T-helper 2 cell treated with Interferon-gamma antibody and Interleukin-4, amounts not matched to agents 5 μg/mL and 100 μg/mL, for 36 hours (primary cell): ENCODE measurements around the gene SMAD6.
A peak's percentile ranks its signal among the peaks of the same experiment; 100 is the strongest.

ENCODE experiments used
- DNase-seq: peaks from one replicate; pipeline ENCODE4 v3.0.0; 2021; ENCODE audit warnings: low spot score
- H3K27ac Mint-ChIP-seq: one replicate; pipeline ENCODE4 v1.8.0; 2021; ENCODE audit warnings: mild to moderate bottlenecking, mixed read lengths
- H3K27me3 Mint-ChIP-seq: one replicate; pipeline ENCODE4 v1.8.0; 2021; ENCODE audit warnings: low read depth, mixed read lengths
- H3K36me3 Mint-ChIP-seq: one replicate; pipeline ENCODE4 v1.8.0; 2021; ENCODE audit warnings: low read depth, mixed read lengths
- H3K4me1 Mint-ChIP-seq: one replicate; pipeline ENCODE4 v1.8.0; 2021; ENCODE audit warnings: low read depth, mixed read lengths
- H3K4me3 Mint-ChIP-seq: one replicate; pipeline ENCODE4 v1.8.0; 2022; ENCODE audit warnings: mild to moderate bottlenecking, moderate library complexity, mixed read lengths
- H3K9me3 Mint-ChIP-seq: one replicate; pipeline ENCODE4 v1.8.0; 2021; ENCODE audit warnings: mixed read lengths

The SMAD6 gene

DNA sequence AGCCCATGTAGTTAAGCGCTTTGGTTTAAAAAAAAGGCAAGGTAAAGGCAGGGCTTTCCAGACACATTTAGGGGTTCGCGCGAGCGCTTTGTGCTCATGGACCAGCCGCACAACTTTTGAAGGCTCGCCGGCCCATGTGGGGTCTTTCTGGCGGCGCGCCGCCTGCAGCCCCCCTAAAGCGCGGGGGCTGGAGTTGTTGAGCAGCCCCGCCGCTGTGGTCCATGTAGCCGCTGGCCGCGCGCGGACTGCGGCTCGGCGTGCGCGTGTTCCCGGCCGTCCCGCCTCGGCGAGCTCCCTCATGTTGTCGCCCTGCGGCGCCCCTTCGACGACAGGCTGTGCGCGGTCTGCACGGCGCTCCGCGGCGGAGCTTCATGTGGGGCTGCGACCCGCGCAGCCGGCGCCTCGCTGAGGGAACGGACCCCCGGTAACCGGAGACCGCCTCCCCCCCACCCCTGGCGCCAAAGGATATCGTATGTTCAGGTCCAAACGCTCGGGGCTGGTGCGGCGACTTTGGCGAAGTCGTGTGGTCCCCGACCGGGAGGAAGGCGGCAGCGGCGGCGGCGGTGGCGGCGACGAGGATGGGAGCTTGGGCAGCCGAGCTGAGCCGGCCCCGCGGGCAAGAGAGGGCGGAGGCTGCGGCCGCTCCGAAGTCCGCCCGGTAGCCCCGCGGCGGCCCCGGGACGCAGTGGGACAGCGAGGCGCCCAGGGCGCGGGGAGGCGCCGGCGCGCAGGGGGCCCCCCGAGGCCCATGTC lies 927 bp downstream of the SMAD6 start:
- peaks cover 25% of the 10 kb centered on the region for H3K27me3 Mint-ChIP-seq
- no peak for DNase-seq
- peak overlapping the region; percentile 88 for H3K4me3 Mint-ChIP-seq
- H3K4me1 Mint-ChIP-seq = peaks cover 15% of the 10 kb centered on the region
- H3K9me3 Mint-ChIP-seq = no peaks in the 10 kb centered on the region
- no peak overlapping the region for H3K27ac Mint-ChIP-seq
- H3K36me3 Mint-ChIP-seq = no peaks in the 10 kb centered on the region

DNA sequence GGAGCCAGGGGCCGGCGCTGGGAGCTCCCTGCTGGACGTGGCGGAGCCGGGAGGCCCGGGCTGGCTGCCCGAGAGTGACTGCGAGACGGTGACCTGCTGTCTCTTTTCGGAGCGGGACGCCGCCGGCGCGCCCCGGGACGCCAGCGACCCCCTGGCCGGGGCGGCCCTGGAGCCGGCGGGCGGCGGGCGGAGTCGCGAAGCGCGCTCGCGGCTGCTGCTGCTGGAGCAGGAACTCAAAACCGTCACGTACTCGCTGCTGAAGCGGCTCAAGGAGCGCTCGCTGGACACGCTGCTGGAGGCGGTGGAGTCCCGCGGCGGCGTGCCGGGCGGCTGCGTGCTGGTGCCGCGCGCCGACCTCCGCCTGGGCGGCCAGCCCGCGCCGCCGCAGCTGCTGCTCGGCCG lies 1.5 kb downstream of the SMAD6 start:
- DNase-seq = peak; percentile 29
- H3K4me1 Mint-ChIP-seq = peaks cover 15% of the 10 kb centered on the region
- no peaks in the 10 kb centered on the region for H3K9me3 Mint-ChIP-seq
- H3K36me3 Mint-ChIP-seq = no peaks in the 10 kb centered on the region
- H3K27me3 Mint-ChIP-seq = peaks cover 27% of the 10 kb centered on the region
- H3K4me3 Mint-ChIP-seq = no peak overlapping the region
- no peak overlapping the region for H3K27ac Mint-ChIP-seq

- no peaks in the 10 kb centered on the region for H3K9me3 Mint-ChIP-seq
- peak overlapping the region; percentile 71 for H3K4me3 Mint-ChIP-seq
- no peaks in the 10 kb centered on the region for H3K36me3 Mint-ChIP-seq
- H3K27me3 Mint-ChIP-seq = peaks cover 27% of the 10 kb centered on the region
- H3K27ac Mint-ChIP-seq = no peak overlapping the region
- peaks cover 15% of the 10 kb centered on the region for H3K4me1 Mint-ChIP-seq
- no peak for DNase-seq
Observed at GRCh38 chr15:66704019-66704802, 2.2 kb downstream of the SMAD6 start.

GRCh38 chr15:66704803-66705153 lies 2.7 kb downstream of the SMAD6 start:
- peak overlapping the region; percentile 15 for H3K4me3 Mint-ChIP-seq

DNA sequence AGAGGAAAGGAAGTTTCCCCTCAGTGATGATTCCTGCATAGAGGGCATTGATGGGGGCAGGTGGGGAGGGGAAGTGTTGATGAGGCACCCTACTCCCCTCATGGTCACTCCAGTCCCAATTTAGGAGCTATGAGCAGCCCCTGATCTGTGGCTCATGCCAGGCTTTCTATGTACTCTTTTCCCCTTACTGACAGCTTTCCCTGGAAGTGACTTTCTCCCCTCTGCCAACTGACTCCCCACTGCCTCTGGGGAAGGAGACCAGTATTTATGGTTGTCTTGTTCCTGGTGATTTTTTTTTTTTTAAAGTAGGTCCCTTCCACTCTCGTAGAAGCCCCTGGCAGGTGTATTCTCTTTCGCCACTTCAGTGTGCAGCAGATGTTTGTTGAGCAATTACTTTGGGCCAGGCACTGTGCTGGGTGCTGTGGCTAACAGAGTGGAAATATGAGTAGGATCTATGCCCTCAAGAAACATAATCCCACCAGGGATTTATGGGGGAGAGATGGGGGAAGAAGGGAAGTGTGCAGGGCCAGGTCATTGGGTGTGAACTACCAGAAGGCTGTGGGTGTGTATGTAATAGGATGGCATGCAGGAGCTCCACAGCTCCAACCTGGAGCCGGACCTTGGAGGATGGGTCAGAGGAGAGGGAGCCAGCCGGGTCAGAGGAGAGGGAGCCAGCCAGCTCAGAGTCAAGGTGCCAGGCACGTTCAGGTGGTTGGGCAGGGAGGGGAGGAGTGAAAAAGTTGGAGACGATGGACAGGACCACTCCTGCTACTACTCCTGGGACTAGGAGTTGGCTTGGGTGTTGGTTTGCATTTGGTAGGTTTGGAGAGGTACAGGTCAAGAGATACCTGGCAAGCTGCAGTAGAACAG lies 3.5 kb downstream of the SMAD6 start:
- Mint-ChIP-seq H3K9me3 (no peaks in the 10 kb centered on the region), H3K4me3 (no peak overlapping the region), H3K27me3 (peaks cover 28% of the 10 kb centered on the region), H3K4me1 (peaks cover 11% of the 10 kb centered on the region), H3K36me3 (no peaks in the 10 kb centered on the region), H3K27ac (no peak overlapping the region)
- no peak for DNase-seq

More at GRCh38 chr15:66704803-66705153, 2.7 kb downstream of the SMAD6 start:
- Mint-ChIP-seq H3K36me3 (no peaks in the 10 kb centered on the region), H3K9me3 (no peaks in the 10 kb centered on the region), H3K27me3 (peaks cover 27% of the 10 kb centered on the region), H3K27ac (no peak overlapping the region), H3K4me1 (peaks cover 15% of the 10 kb centered on the region)
- DNase-seq = no peak

DNA sequence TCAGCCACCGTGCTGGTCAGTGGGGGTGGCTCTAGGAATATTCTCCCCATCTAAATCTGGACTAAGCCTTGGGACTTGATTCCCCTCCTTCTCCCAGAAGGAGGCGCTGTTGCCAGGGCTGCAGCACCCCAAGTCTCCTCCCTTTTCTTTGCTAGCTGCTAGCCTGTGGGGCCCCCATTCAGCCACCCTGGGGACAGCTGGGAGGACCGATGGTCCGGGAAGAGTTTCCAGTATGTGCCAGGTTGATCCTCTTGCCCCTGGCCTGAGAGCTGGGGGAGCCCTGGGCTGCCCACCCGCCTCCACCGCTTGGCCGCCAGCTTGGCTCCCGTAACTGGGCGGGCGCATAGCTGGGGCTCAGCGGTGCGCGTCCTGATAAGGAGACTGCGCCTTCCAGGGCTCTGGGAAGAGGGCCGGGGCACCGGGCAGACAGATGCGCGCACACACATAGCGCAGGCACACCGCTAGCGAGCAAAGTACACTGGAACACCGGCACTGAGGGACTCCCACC lies 4.2 kb downstream of the SMAD6 start:
- H3K27ac Mint-ChIP-seq = no peak overlapping the region
- H3K9me3 Mint-ChIP-seq = no peaks in the 10 kb centered on the region
- DNase-seq = no peak
- H3K36me3 Mint-ChIP-seq = no peaks in the 10 kb centered on the region
- peaks cover 28% of the 10 kb centered on the region for H3K27me3 Mint-ChIP-seq
- H3K4me1 Mint-ChIP-seq = peaks cover 9% of the 10 kb centered on the region
- no peak overlapping the region for H3K4me3 Mint-ChIP-seq

- no peaks in the 10 kb centered on the region for H3K36me3 Mint-ChIP-seq
- DNase-seq = no peak
- no peaks in the 10 kb centered on the region for H3K9me3 Mint-ChIP-seq
- H3K27ac Mint-ChIP-seq = no peak overlapping the region
- peaks cover 5% of the 10 kb centered on the region for H3K4me1 Mint-ChIP-seq
- peaks cover 28% of the 10 kb centered on the region for H3K27me3 Mint-ChIP-seq
- H3K4me3 Mint-ChIP-seq = no peak overlapping the region
Observed at GRCh38 chr15:66706840-66707239, 4.8 kb downstream of the SMAD6 start.

DNA sequence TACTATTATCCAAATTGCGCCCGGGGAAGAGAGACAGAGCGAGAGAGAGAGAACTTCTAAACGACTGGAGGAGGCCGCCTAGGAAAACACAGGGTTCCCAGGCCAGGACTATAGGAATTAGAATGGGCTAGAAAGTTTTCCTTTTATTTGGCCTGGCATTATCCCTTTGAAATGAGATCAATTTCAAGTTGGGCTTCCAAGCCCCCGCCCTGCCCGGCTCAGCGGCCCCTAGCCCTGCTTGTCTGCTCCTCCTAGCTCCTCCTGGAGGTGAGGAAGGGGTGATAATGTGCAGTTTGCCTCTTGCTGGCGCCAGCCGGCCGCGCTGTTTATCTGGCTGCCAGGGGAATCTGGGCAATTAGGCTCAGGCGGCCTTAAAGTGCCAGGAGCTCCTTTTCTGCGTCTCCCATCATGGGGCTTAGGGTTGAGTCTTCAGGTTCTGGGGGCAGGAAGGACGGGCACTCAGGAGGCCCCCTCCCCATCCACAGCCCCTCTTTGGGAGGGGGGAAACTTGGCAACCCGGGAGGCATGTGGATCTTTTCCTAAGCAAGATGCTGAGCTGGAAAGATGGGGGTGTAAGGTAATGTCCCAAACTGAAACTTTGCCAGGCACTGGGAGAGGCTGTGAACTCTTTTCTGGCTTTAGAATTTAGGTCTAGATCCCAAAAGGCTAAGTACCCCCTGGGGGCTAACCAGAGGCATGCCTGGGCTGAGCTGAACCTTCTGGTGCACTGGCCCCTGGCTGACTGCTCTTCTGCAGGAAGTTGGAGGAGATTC lies 5.5 kb downstream of the SMAD6 start:
- Mint-ChIP-seq H3K27me3 (peaks cover 24% of the 10 kb centered on the region), H3K27ac (no peak overlapping the region), H3K36me3 (no peaks in the 10 kb centered on the region), H3K4me3 (no peak overlapping the region), H3K4me1 (peaks cover 3% of the 10 kb centered on the region), H3K9me3 (no peaks in the 10 kb centered on the region)
- no peak for DNase-seq

- Mint-ChIP-seq H3K4me3 (no peak overlapping the region), H3K9me3 (no peaks in the 10 kb centered on the region), H3K27ac (no peak overlapping the region), H3K27me3 (peaks cover 23% of the 10 kb centered on the region), H3K36me3 (no peaks in the 10 kb centered on the region), H3K4me1 (peaks cover 3% of the 10 kb centered on the region)
- DNase-seq = no peak
Observed at GRCh38 chr15:66708389-66708788, 6.4 kb downstream of the SMAD6 start.

- no peaks in the 10 kb centered on the region for H3K4me1 Mint-ChIP-seq
Observed at GRCh38 chr15:66709884-66710283, 7.8 kb downstream of the SMAD6 start.

GRCh38 chr15:66711260-66711659 lies 9.2 kb downstream of the SMAD6 start:
- H3K4me3 Mint-ChIP-seq = no peak overlapping the region
- H3K36me3 Mint-ChIP-seq = no peaks in the 10 kb centered on the region
- no peaks in the 10 kb centered on the region for H3K4me1 Mint-ChIP-seq
- H3K9me3 Mint-ChIP-seq = no peaks in the 10 kb centered on the region
- H3K27me3 Mint-ChIP-seq = peaks cover 4% of the 10 kb centered on the region
- no peak for DNase-seq
- no peak overlapping the region for H3K27ac Mint-ChIP-seq

More at GRCh38 chr15:66709884-66710283, 7.8 kb downstream of the SMAD6 start:
- no peak overlapping the region for H3K27ac Mint-ChIP-seq
- H3K4me3 Mint-ChIP-seq = no peak overlapping the region
- no peak for DNase-seq
- no peaks in the 10 kb centered on the region for H3K9me3 Mint-ChIP-seq
- H3K36me3 Mint-ChIP-seq = no peaks in the 10 kb centered on the region
- peaks cover 14% of the 10 kb centered on the region for H3K27me3 Mint-ChIP-seq

- no peaks in the 10 kb centered on the region for H3K9me3 Mint-ChIP-seq
- H3K27ac Mint-ChIP-seq = no peak overlapping the region
- no peaks in the 10 kb centered on the region for H3K4me1 Mint-ChIP-seq
- H3K4me3 Mint-ChIP-seq = no peak overlapping the region
- peaks cover 4% of the 10 kb centered on the region for H3K27me3 Mint-ChIP-seq
- no peaks in the 10 kb centered on the region for H3K36me3 Mint-ChIP-seq
- no peak for DNase-seq
Observed at GRCh38 chr15:66711862-66712261, 9.8 kb downstream of the SMAD6 start.

DNA sequence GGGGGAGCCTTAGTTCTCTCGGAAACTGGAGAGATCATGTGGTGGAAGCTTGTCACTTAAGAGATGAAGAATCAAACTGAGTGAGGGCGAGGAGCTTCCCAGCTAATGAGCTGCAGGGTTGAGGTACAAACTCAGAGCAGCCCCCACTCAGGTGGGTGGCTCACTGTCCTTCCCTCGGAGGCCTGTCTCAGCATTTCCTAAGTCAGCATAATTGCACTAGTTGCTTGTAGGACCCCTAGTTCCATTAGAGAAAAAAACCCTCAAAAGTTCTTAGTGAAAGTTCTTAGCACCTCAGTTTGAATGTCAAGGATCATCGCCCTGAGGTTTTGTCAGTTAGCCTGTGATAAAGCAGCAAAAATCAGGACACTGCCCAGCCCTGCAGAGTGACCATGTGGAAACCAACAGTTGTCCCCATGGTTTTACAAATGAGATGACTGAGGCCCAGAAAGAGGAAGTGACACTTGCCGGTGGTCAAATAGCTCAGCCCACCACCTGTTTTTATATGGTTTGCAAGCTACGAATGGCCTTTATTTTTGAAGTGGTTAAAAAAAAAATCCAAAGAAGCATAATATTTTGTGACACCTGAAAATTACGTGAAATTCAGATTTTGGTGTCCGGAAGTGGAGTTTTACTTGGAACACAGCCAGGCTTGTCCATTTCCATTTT lies 11.9 kb downstream of the SMAD6 start:
- H3K36me3 Mint-ChIP-seq = no peaks in the 10 kb centered on the region
- no peak for DNase-seq
- no peak overlapping the region for H3K4me3 Mint-ChIP-seq
- H3K4me1 Mint-ChIP-seq = no peaks in the 10 kb centered on the region
- H3K27ac Mint-ChIP-seq = no peak overlapping the region
- no peaks in the 10 kb centered on the region for H3K9me3 Mint-ChIP-seq
- H3K27me3 Mint-ChIP-seq = peaks cover 2% of the 10 kb centered on the region
